Breast epithelium (tissue), 3 donors: ENCODE data around the gene GRIN2D.

Experiments
- POLR2A ChIP-seq: fragments of 450-650 bp; IDR thresholded peaks from one replicate; pipeline ENCODE4 v1.6.1; 2016; ENCODE audit warnings: antibody characterized with exemption, mild to moderate bottlenecking, moderate library complexity
- POLR2AphosphoS5 ChIP-seq, 3 donors: sonication (generic); formaldehyde crosslinking; IDR thresholded peaks; one replicate each; pipeline ENCODE4 v1.6.1; 2017; ENCODE audit warnings: antibody characterized with exemption in 3 of 3
- TF ChIP-seq, protein P1 (sequence below), 3 donors: fragments of 450-650 bp; IDR thresholded peaks; one replicate each; pipeline ENCODE4 v1.5.1; 2016 to 2017; ENCODE audit warnings: antibody characterized with exemption in 3 of 3, mild to moderate bottlenecking in 3 of 3, moderate library complexity in 3 of 3

GRCh38 chr19:48436586-48436985, 43.1 kb downstream of the GRIN2D start:
- TF ChIP-seq, protein P1, sequence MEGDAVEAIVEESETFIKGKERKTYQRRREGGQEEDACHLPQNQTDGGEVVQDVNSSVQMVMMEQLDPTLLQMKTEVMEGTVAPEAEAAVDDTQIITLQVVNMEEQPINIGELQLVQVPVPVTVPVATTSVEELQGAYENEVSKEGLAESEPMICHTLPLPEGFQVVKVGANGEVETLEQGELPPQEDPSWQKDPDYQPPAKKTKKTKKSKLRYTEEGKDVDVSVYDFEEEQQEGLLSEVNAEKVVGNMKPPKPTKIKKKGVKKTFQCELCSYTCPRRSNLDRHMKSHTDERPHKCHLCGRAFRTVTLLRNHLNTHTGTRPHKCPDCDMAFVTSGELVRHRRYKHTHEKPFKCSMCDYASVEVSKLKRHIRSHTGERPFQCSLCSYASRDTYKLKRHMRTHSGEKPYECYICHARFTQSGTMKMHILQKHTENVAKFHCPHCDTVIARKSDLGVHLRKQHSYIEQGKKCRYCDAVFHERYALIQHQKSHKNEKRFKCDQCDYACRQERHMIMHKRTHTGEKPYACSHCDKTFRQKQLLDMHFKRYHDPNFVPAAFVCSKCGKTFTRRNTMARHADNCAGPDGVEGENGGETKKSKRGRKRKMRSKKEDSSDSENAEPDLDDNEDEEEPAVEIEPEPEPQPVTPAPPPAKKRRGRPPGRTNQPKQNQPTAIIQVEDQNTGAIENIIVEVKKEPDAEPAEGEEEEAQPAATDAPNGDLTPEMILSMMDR (IDR thresholded peaks at IDR 0.05), result no peak
- TF ChIP-seq POLR2A (no peak), POLR2AphosphoS5 (IDR thresholded peaks at IDR 0.05) (no peak)
